Sigmoid colon (tissue), 3 donors: ENCODE measurements around the gene NCSTN.

Source experiments
- CTCF ChIP-seq, 4 experiments: fragments of 450-650 bp in 3 of 4; fragments of 200-600 bp in 1 of 4; IDR thresholded peaks; one replicate each; pipeline ENCODE4 v1.5.1; 2016 to 2019; ENCODE audit warnings: antibody characterized with exemption in 4 of 4, mild to moderate bottlenecking in 3 of 4, moderate library complexity in 2 of 4
- POLR2A ChIP-seq, 2 donors: fragments of 450-650 bp; IDR thresholded peaks; one replicate each; pipeline ENCODE4 v1.6.1; 2016; ENCODE audit warnings: antibody characterized with exemption in 2 of 2, mild to moderate bottlenecking in 2 of 2, moderate library complexity in 2 of 2

- TF ChIP-seq CTCF (IDR thresholded peaks at IDR 0.05) (no peak), POLR2A (IDR thresholded peaks at IDR 0.05) (no peak)
These were observed 3.3 kb downstream of the NCSTN start for GRCh38 chr1:160346463-160346862.
